OCI-LY1 (cell line): Measurements from ENCODE around the gene TSR3.

Source experiments
- H2AFZ ChIP-seq: fragments of 200-600 bp; sonication (generic), shearing (Covaris generic); 2 replicates; pipeline ENCODE4 v1.6.0; 2014; ENCODE audit warnings: antibody characterized with exemption, mild to moderate bottlenecking, low read length
- H3F3A ChIP-seq: fragments of 200-600 bp; sonication (generic), shearing (Covaris generic); 2 replicates; pipeline ENCODE4 v1.6.0; 2014; ENCODE audit warnings: mild to moderate bottlenecking, antibody characterized with exemption, low read length, moderate library complexity; ENCODE audit not compliant: insufficient read depth
- H3K27ac ChIP-seq: fragments of 200-600 bp; sonication (generic); 2 replicates; pipeline ENCODE4 v1.5.1; 2014; ENCODE audit warnings: low read length, mixed run types, mild to moderate bottlenecking, low read depth; ENCODE audit not compliant: poor library complexity, severe bottlenecking
- H3K27me3 ChIP-seq: fragments of 200-600 bp; sonication (generic); 2 replicates; pipeline ENCODE4 v1.6.0; 2014; ENCODE audit warnings: antibody characterized with exemption, mild to moderate bottlenecking, low read length, moderate library complexity; ENCODE audit not compliant: insufficient read depth
- H3K36me3 ChIP-seq: fragments of 200-600 bp; sonication (generic); 2 replicates; pipeline ENCODE4 v1.6.1; 2014; ENCODE audit warnings: mild to moderate bottlenecking, antibody characterized with exemption, low read length, moderate library complexity, mixed read lengths; ENCODE audit not compliant: insufficient read depth
- H3K4me1 ChIP-seq: fragments of 200-600 bp; sonication (generic); 2 replicates; pipeline ENCODE4 v1.5.1; 2014; ENCODE audit warnings: mild to moderate bottlenecking, low read length, moderate library complexity; ENCODE audit not compliant: insufficient read depth, severe bottlenecking
- H3K4me2 ChIP-seq: fragments of 200-600 bp; sonication (generic), shearing (Covaris generic); 2 replicates; pipeline ENCODE4 v1.6.1; 2014; ENCODE audit warnings: low read length
- H3K4me3 ChIP-seq: fragments of 200-600 bp; sonication (generic); 2 replicates; pipeline ENCODE4 v1.5.1; 2014; ENCODE audit warnings: low read length, low read depth, mild to moderate bottlenecking, mixed read lengths; ENCODE audit not compliant: poor library complexity, severe bottlenecking
- H3K79me2 ChIP-seq: fragments of 200-600 bp; shearing (Covaris generic); 2 replicates; pipeline ENCODE4 v1.6.1; 2016; ENCODE audit warnings: mixed run types, low read length, mixed read lengths; ENCODE audit not compliant: insufficient read depth
- H3K9ac ChIP-seq: fragments of 200-600 bp; sonication (generic), shearing (Covaris generic); 2 replicates; pipeline ENCODE4 v1.6.1; 2014; ENCODE audit warnings: mild to moderate bottlenecking, low read length, mixed read lengths
- H3K9me2 ChIP-seq: fragments of 200-600 bp; sonication (generic), shearing (Covaris generic); 2 replicates; pipeline ENCODE4 v1.6.1; 2014; ENCODE audit warnings: low read depth, mild to moderate bottlenecking, low read length, mixed read lengths
- H3K9me3 ChIP-seq: fragments of 200-600 bp; shearing (Covaris generic); 2 replicates; pipeline ENCODE4 v1.6.1; 2014; ENCODE audit warnings: low read length, mixed read lengths
- H4K20me1 ChIP-seq: fragments of 200-600 bp; sonication (generic), shearing (Covaris generic); 2 replicates; pipeline ENCODE4 v1.6.0; 2016; ENCODE audit warnings: mild to moderate bottlenecking, low read length; ENCODE audit not compliant: insufficient read depth
- EZH2 ChIP-seq: fragments of 200-600 bp; sonication (generic), shearing (Covaris generic); IDR thresholded peaks from 2 replicates; pipeline ENCODE4 v1.8.0; 2017; ENCODE audit warnings: borderline replicate concordance, mixed run types, mild to moderate bottlenecking, antibody characterized with exemption, low read length, moderate library complexity, mixed read lengths
- TF ChIP-seq, protein P1 (sequence below): fragments of 200-600 bp; sonication (generic), shearing (Covaris generic); IDR thresholded peaks from 2 replicates; pipeline ENCODE4 v1.5.1; 2017; ENCODE audit warnings: mild to moderate bottlenecking, antibody characterized with exemption, low read length, moderate library complexity, mixed read lengths

Gene TSR3

GRCh38 chr16:1349351-1349750, 2.3 kb downstream of the TSR3 start:
- H3K79me2 ChIP-seq, result 0 out of 2 replicates have a peak, but pooled peaks cover 7% of the 10 kb centered on the region
- no peak overlapping the region for H3K4me2 ChIP-seq
- peaks cover 19% of the 10 kb centered on the region for H3K36me3 ChIP-seq
- H3K27ac ChIP-seq, result no peak overlapping the region
- peaks cover 4% of the 10 kb centered on the region; the same call in 1 of the 2 replicates for H3K27me3 ChIP-seq
- no peak for TF ChIP-seq EZH2
- TF ChIP-seq, protein P1, sequence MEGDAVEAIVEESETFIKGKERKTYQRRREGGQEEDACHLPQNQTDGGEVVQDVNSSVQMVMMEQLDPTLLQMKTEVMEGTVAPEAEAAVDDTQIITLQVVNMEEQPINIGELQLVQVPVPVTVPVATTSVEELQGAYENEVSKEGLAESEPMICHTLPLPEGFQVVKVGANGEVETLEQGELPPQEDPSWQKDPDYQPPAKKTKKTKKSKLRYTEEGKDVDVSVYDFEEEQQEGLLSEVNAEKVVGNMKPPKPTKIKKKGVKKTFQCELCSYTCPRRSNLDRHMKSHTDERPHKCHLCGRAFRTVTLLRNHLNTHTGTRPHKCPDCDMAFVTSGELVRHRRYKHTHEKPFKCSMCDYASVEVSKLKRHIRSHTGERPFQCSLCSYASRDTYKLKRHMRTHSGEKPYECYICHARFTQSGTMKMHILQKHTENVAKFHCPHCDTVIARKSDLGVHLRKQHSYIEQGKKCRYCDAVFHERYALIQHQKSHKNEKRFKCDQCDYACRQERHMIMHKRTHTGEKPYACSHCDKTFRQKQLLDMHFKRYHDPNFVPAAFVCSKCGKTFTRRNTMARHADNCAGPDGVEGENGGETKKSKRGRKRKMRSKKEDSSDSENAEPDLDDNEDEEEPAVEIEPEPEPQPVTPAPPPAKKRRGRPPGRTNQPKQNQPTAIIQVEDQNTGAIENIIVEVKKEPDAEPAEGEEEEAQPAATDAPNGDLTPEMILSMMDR, result no peak
- H3K4me1 ChIP-seq, result peaks cover 31% of the 10 kb centered on the region
- no peaks in the 10 kb centered on the region for H3K9me3 ChIP-seq
- H3K9ac ChIP-seq, result no peak overlapping the region
- H3K9me2 ChIP-seq, result no peaks in the 10 kb centered on the region
- no peaks in the 10 kb centered on the region for H3F3A ChIP-seq
- no peaks in the 10 kb centered on the region for H4K20me1 ChIP-seq
- no peak overlapping the region for H2AFZ ChIP-seq
- no peak overlapping the region for H3K4me3 ChIP-seq

- Histone ChIP-seq H3K4me1 (peaks cover 32% of the 10 kb centered on the region), H3K9me2 (no peaks in the 10 kb centered on the region), H3F3A (no peaks in the 10 kb centered on the region), H3K36me3 (peaks cover 19% of the 10 kb centered on the region), H3K4me3 (no peak overlapping the region), H3K27ac (no peak overlapping the region), H3K9ac (no peak overlapping the region), H3K9me3 (no peaks in the 10 kb centered on the region), H3K79me2 (0 out of 2 replicates have a peak, but pooled peaks cover 7% of the 10 kb centered on the region), H4K20me1 (no peaks in the 10 kb centered on the region), H3K4me2 (no peak overlapping the region), H3K27me3 (peaks cover 4% of the 10 kb centered on the region; the same call in 1 of the 2 replicates), H2AFZ (no peak overlapping the region)
- no peak for TF ChIP-seq EZH2
- TF ChIP-seq, protein P1, result no peak
These were observed 2.8 kb downstream of the TSR3 start for GRCh38 chr16:1348926-1349325.

DNA sequence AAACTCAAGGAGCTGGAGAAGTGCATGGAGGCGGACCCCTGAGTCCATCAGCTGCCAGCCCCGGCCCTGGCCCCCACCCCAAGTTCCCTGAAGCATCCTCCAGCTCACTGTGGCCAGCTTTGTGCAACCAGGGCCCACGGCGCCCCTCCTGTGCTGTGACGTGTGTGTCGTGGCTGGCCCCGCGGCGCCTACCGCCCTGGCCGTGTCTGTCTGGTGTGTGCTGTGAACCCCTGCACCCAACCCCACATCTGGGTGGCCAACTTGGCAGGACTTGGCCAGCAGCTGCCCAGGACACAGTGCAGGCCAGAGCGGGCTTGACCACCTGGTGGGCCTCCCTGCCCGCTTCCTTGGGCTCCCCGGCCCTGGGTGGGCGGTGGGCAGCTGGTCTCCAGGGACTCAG, 3.2 kb downstream of the TSR3 start:
- Histone ChIP-seq H4K20me1 (no peaks in the 10 kb centered on the region), H3K4me2 (no peak overlapping the region), H3K4me1 (peaks cover 35% of the 10 kb centered on the region), H3K9me2 (no peaks in the 10 kb centered on the region), H3K4me3 (no peak overlapping the region), H3K9ac (no peak overlapping the region), H3K79me2 (0 out of 2 replicates have a peak, but pooled peaks cover 7% of the 10 kb centered on the region), H3K36me3 (peaks cover 19% of the 10 kb centered on the region), H3K27me3 (peaks cover 4% of the 10 kb centered on the region; the same call in 1 of the 2 replicates), H3F3A (no peaks in the 10 kb centered on the region), H2AFZ (no peak overlapping the region), H3K9me3 (no peaks in the 10 kb centered on the region), H3K27ac (no peak overlapping the region)
- TF ChIP-seq EZH2, result no peak
- TF ChIP-seq, protein P1, result no peak
